HG03520 (cell line): ENCODE measurements around the gene ZSCAN25.
"Not testable (repeated sequence)": the region's sequence is repeated elsewhere in the genome, so short reads cannot be mapped to it uniquely, and the experiment has no call there.

Experiments used
- ATAC-seq: cut with Tn5 transposase; IDR thresholded peaks from one replicate; pipeline ENCODE4 v1.9.1; 2021; ENCODE audit warnings: mild to moderate bottlenecking, moderate library complexity; ENCODE audit not compliant: unreplicated experiment

The ZSCAN25 gene

DNA sequence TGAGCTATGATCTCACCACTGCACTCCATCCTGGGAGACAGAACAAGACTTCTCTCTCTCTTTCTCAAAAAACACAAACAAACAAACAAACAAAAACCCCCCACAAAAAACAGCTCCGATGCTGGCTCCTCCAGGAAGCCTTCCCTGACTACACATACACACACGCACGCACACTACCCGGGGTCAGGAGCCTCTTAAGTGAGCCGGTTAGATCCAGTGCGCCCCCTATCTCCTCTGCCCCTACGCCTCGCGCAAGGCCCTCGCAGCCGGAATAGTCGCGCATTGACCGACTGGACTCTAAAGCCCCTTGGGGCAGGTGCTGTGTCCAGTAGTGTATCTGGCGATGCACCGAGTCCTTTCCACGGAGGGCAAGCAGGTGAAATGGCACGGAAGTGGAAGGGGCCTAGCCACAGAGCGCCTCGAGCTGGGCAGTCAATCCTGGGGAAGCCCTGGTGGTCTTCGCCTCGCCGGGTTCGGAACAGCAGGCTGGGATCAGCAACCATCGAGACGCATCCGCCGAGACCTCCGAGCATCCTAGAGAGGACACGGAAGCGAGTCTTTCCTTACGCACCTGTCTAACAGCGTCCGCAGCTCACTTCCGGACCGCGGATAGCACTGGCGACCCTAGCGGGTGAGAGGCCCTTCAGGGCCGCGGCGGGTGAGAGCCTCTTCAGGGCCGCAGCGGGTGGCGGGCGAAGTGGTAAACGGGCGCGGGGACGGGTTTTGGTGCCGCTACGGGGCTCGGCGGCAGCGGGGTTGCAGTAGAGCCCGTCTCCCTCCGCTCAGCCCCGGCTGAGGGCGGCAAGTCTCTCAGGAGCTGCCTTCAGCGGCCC, at the start of gene ZSCAN25:
Gene ZSCAN25 (plus strand): TSS at position 588 of the 833 bp plus-strand sequence. CDS start 2,661 bp downstream, outside the sequence.
- peak; percentile 75 for ATAC-seq

GRCh38 chr7:99568770-99569169, 48.0 kb upstream of the ZSCAN25 start:
- not testable (repeated sequence) for ATAC-seq

DNA sequence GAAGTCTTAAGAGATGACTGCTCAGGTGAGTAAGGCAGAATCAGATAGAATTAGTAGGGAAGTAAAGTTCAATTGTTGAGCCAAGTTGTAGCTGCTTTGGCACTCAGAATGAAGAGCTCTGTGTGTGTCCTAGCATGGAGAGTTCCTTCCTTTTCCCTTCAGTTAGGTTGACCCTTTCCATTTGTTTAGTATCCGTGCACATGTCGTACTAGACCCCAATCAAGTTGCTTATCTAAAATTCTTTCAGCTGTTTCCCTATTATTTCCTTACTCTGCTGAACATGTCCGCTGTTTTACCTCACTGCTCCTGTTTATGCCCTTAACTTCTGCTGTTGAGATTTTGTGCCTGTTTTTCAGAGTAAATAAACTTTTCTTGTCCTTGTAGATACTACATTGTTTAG, 45.0 kb upstream of the ZSCAN25 start:
- ATAC-seq = no peak

DNA sequence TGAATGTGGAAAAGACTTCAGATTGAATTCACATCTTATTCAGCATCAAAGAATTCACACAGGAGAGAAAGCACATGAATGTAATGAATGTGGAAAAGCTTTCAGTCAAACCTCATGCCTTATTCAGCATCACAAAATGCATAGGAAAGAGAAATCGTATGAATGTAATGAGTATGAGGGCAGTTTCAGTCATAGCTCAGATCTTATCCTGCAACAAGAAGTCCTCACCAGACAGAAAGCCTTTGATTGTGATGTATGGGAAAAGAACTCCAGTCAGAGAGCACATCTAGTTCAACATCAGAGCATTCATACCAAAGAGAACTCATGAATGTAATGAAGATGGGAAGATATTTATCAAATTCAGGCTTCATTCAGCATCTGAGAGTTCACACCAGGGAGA, 43.5 kb upstream of the ZSCAN25 start:
- no peak for ATAC-seq

DNA sequence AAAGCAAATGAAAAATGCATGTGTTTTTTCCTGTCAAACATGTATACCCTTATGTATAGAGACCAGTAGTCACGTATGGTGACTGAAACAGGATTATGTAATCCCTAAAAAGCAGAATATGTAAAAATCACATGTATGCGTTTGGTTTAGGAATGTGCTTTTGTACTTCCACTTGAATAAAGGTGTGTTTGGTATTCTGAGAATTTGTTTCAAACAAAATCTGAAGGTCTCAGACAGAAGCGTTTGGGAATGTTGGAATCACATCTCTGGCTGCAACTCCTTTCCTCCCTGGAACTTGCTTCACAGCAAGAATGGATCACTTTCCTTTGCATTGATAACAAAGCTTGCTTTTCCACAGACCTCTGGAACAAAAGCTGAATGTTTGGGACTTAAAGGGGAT, 40.5 kb upstream of the ZSCAN25 start:
- ATAC-seq = no peak

GRCh38 chr7:99579281-99579955, 37.3 kb upstream of the ZSCAN25 start:
- no peak for ATAC-seq

DNA sequence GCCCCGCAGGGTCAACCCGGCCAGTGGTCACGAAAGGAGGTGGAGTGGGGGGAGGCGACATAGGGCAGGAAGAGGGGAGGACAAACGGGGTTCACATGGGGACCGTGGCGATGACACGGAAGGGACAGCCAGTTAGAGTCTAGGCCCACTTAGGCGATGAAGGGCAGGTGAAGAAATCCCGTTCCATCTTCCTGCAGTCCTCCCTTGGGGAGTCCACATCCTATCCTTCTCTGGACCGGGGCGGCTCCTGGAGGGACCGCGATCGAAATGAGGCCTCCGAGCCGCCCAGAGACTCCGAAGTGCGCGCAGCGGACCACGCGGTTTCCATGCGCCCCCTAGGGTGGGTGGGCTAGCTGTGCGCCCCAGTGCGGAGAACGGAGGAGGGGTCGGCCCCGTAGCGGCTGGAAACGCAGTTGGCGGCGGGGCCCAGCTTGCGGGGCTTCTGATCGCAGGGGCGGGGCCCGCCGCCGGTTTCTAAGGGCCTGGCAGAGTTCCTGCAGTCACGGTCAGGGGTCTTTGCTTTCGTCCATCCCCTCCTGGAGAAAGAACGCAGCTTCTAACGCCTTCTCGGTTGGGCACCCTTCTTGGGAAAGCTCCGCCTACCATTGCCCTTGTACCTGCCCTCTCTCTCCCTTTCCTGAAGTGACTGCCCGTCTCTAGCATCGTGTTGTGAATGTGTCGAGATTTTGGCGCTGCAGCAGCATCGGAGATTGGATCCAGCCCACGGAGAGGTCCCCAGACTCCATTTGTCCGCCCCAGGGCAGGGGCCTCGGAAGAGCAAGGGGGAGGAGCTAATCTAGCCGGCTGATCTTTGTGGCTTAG, 36.6 kb upstream of the ZSCAN25 start:
- ATAC-seq = no peak

- not testable (repeated sequence) for ATAC-seq
Measured at GRCh38 chr7:99580778-99581332, 35.9 kb upstream of the ZSCAN25 start.

GRCh38 chr7:99588868-99589267, 27.9 kb upstream of the ZSCAN25 start:
- ATAC-seq = no peak

GRCh38 chr7:99594948-99595745, 21.6 kb upstream of the ZSCAN25 start:
- ATAC-seq = no peak

- no peak for ATAC-seq
Measured at GRCh38 chr7:99596408-99596955, 20.3 kb upstream of the ZSCAN25 start.

GRCh38 chr7:99597762-99598501, 18.8 kb upstream of the ZSCAN25 start, which contains the start of gene TMEM225B:
TSS of gene TMEM225B (plus strand) at chr7:99598267. CDS start at chr7:99604389, 6,122 bp downstream.
- no peak for ATAC-seq

DNA sequence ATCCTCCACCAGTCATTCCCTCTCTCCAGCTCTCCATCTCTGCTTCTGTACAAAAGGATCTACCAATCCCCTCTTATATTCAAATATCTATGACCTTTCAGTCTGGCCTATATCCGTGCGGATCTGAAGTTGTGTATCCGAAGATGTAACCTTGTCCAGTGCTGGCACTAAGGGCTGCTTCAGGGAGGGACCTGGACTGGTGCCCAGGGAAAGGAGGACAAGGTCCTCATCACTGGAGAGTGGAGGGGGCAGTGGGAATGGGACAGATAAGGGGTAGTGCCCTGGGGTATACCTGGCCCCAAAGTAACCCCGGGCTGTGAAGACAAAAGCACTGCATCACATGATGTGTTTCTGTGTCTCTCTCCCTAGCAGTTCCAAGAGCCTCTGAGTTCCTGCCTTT, 16.9 kb upstream of the ZSCAN25 start:
- ATAC-seq = no peak

DNA sequence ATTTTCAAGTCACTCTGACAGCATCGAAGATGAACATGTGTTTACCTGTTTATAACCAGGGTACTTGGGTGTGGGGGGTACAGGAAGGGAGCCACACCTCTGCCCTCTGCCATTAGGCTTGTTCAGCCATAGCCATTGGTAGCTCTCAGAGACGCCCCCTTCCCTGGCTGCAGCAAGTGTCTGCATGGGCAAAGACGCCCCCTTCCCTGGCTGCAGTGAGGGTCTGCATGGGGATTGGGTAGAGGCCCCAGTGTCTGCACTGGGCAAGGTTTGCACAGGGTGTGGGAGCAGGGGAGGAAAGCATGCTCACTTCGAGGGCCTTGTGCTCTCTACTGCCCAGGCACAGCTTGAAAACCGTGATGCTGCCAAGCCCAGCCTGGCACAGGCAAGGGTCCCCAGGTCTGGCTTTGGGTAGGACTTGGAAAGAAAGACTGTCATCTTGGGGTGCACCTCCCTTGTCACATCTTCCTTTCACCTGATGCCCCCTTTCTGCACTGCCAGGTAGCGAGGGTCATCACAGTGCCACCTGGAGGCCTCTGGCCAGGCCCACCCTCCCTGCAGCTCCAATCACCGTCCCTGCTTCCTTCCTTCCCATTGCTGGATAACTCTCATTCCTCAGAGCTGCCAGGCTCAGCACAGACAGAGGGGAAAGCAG, 15.0 kb upstream of the ZSCAN25 start:
- no peak for ATAC-seq

- no peak for ATAC-seq
Measured at GRCh38 chr7:99605527-99605926, 11.2 kb upstream of the ZSCAN25 start.

DNA sequence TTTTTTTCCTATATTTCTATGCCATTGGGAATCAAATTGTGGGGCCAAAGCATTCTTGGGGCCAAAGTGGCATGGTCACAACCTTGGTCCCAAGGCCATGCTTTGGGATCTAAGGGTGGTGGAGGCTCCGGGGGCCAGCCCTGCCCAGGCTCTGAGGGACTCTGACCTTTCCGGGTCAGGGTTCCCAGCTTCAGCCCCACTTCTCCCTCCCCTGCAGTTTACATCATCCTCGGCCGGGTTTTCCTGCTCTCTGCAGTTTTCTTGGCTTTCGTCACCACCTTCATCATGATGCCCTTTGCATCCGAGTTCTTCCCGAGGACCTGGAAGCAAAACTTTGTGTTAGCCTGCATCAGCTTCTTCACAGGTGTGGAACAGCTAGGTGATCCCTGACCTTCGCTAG, 10.2 kb upstream of the ZSCAN25 start:
- no peak for ATAC-seq

DNA sequence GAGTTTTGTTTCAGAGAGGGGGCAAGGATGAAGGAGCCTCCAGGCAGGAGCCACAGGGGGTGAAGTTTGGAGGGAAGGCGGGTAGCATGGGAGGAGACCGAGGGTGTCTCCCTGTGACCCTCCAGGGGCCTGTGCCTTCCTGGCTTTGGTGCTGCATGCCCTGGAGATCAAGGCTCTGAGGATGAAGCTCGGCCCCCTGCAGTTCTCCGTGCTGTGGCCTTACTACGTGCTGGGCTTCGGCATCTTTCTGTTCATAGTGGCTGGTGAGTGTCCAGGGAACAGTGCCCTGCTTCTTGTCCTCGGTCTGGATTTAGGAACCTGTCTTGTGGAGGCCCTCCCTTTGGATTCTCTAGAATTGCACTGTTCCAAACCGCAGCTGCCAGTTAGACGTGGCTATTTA, 9.2 kb upstream of the ZSCAN25 start:
- ATAC-seq = no peak

- no peak for ATAC-seq
Measured at GRCh38 chr7:99614495-99614894, 2.3 kb upstream of the ZSCAN25 start.

- no peak for ATAC-seq
Measured at GRCh38 chr7:99615989-99616358, 772 bp upstream of the ZSCAN25 start.
